CD4-positive, alpha-beta T cell treated with Interleukin-10 for 1 hour (primary cell): ENCODE measurements around the gene TICAM1.

Experiments used
- DNase-seq: peaks from one replicate; pipeline ENCODE4 v3.0.0-alpha.2; 2020

TICAM1 gene

DNA sequence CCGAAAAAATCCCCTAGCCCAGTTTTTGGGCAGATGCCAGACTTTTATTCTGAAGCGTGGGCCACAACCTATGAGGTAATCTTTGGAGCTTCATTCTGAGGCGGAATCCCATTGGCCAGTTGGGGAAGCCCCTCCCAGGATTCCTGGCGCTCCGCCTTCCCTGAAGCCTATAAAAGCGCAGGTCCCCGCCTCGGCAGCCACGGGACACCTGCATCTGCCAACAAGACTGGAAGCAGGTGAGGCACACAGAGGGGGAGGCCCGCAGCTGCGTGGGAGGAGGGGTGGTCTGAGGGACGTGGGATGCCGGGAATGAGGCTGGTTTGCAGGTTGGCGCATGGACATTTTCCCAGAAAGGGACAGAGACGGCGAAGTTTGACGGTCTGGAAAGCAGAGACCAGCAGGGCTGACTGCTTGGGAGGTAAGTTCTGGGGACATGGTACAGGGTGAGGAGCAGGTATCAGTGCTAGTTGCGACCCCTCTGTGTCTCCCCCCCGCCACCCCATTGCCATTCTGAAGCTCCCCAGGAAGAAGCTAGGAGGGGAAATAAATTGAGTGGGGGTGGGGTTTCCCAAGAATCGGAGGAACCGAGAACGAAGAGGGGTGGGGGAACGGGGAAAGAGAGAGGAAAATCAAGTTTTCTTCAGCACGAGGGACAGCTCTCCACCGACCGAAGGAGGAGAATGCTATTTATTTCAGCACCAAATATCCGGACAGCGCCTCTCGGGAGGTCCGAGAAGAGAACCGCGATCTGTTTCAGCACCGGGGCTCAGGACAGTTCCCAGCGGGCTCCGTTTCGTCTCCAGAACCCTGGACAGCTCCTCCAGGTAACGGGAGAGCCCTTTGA is 62.4 kb downstream of the TICAM1 start:
- peak; percentile 81 for DNase-seq
